K562 (cell line): ENCODE measurements around the gene ATXN1. TPM values are rescaled to one million over a fixed set of nuclear protein-coding genes. Genes with fewer than 3 reads are reported as not detected.

ENCODE experiments used
- ATAC-seq: fragments of 200-7000 bp; cut with Tn5 transposase; 3 replicates; pipeline ENCODE4 v1.9.1; 2020; ENCODE audit warnings: moderate library complexity
- BruUV-seq: library from RNA; stranded (reverse); fragments of 400-500 nt; replicated peaks from 2 replicates; lab custom pipeline; 2021; lab: Mats Ljungman, UMichigan
- CTCF ChIA-PET: fragments of 300-600 bp; formaldehyde crosslinking; extraction: SDS; loops from one replicate; lab custom pipeline; 2021; ENCODE audit warnings: low intra/inter-chr PET ratio; lab: Yijun Ruan, JAX
- POLR2A ChIA-PET: fragments of 300-600, 350-650 bp; sonication (Branson Sonifier 250); formaldehyde crosslinking; extraction: SDS; loops from one replicate; lab custom pipeline; 2021; ENCODE audit warnings: antibody characterized with exemption, inconsistent platforms; lab: Yijun Ruan, JAX
- DNase-seq, 4 experiments: peaks; one replicate each; pipeline versions ENCODE4 v3.0.0 to v3.0.0-alpha.2; 2011 to 2018; ENCODE audit warnings: low spot score in 3 of 4, mixed read lengths in 3 of 4; ENCODE audit errors: extremely low read depth in 1 of 4
- FAIRE-seq: peaks from 2 replicates; lab custom pipeline; 2011; peaks lifted over from hg19 to GRCh38; lab: Jason Lieb, UNC
- H2AFZ ChIP-seq: 2 replicates; pipeline ENCODE4 v1.6.0; 2011; ENCODE audit warnings: low read depth, low read length, control low read depth, inconsistent platforms
- H3K27ac ChIP-seq: fragments of 200-600 bp; 3 replicates; pipeline ENCODE4 v1.8.0; 2011; ENCODE audit warnings: low read depth, mild to moderate bottlenecking, control low read depth, inconsistent platforms, low read length, moderate library complexity, mixed read lengths; ENCODE audit errors: extremely low read depth
- H3K27me3 ChIP-seq, 2 experiments: fragments of 300-600 bp in 1 of 2; 2 replicates in 1 of 2; 3 replicates in 1 of 2; pipeline versions ENCODE4 v1.6.0 to v1.8.0; 2011; ENCODE audit warnings: inconsistent platforms in 2 of 2, low read length in 2 of 2, mild to moderate bottlenecking in 1 of 2, mixed read lengths in 1 of 2, moderate library complexity in 1 of 2; ENCODE audit not compliant: control insufficient read depth in 2 of 2, insufficient read depth in 2 of 2
- H3K36me3 ChIP-seq: fragments of 300-600 bp; 3 replicates; pipeline ENCODE4 v1.8.0; 2011; ENCODE audit warnings: mild to moderate bottlenecking, low read length, inconsistent platforms; ENCODE audit not compliant: control insufficient read depth, insufficient read depth
- H3K4me1 ChIP-seq, 2 experiments: fragments of 200-600 bp in 1 of 2; replicated peaks in 1 of 2; 2 replicates in 1 of 2; 3 replicates in 1 of 2; pipeline versions ENCODE4 v1.5.1 to v1.8.0; 2011; ENCODE audit warnings: inconsistent platforms in 2 of 2, low read length in 2 of 2, mild to moderate bottlenecking in 1 of 2, mixed read lengths in 1 of 2, moderate library complexity in 1 of 2; ENCODE audit not compliant: control insufficient read depth in 2 of 2, insufficient read depth in 2 of 2
- H3K4me2 ChIP-seq: 2 replicates; pipeline ENCODE4 v1.6.1; 2011; ENCODE audit warnings: low read length, control low read depth, inconsistent platforms, mixed read lengths; ENCODE audit not compliant: insufficient read depth
- H3K4me3 ChIP-seq: fragments of 200-600 bp; sonication (generic), shearing (Covaris generic); 2 replicates; pipeline ENCODE4 v1.5.1; 2016; ENCODE audit warnings: control low read depth, inconsistent platforms
- H3K79me2 ChIP-seq: fragments of 200-600 bp; 3 replicates; pipeline ENCODE4 v1.8.0; 2011; ENCODE audit warnings: low read length, inconsistent platforms; ENCODE audit not compliant: control insufficient read depth, insufficient read depth
- H3K9ac ChIP-seq, 2 experiments: 2 replicates each; pipeline versions ENCODE4 v1.6.0 to v1.6.1; 2011; ENCODE audit warnings: low read depth in 2 of 2, low read length in 2 of 2, control low read depth in 1 of 2, inconsistent platforms in 1 of 2, mild to moderate bottlenecking in 1 of 2, mixed read lengths in 1 of 2; ENCODE audit not compliant: insufficient read depth in 1 of 2
- H3K9me1 ChIP-seq: one replicate; pipeline ENCODE4 v1.6.0; 2011; ENCODE audit warnings: inconsistent platforms, mild to moderate bottlenecking, low read length, moderate library complexity; ENCODE audit not compliant: control insufficient read depth, insufficient read depth
- H3K9me3 ChIP-seq: replicated peaks from 2 replicates; pipeline ENCODE4 v1.5.1; 2011; ENCODE audit warnings: low read depth, low read length, inconsistent platforms; ENCODE audit not compliant: control insufficient read depth, insufficient read depth
- H4K20me1 ChIP-seq: replicated peaks from 2 replicates; pipeline ENCODE4 v1.6.1; 2011; ENCODE audit warnings: low read length, inconsistent platforms, mixed read lengths; ENCODE audit not compliant: control insufficient read depth, insufficient read depth
- ATF7 ChIP-seq: fragments of 450-650 bp; IDR thresholded peaks from 2 replicates; pipeline ENCODE4 v1.7.1; 2014; ENCODE audit warnings: mild to moderate bottlenecking, moderate library complexity
- CBFB ChIP-seq: sonication (generic); formaldehyde crosslinking; IDR thresholded peaks from 2 replicates; pipeline ENCODE4 v1.4.0; 2020; ENCODE audit warnings: mild to moderate bottlenecking, missing genetic modification reagents
- GATA2 ChIP-seq: sonication (generic); formaldehyde crosslinking; IDR thresholded peaks from 2 replicates; pipeline ENCODE4 v1.4.0; 2020; ENCODE audit warnings: mild to moderate bottlenecking, missing genetic modification reagents
- KDM5B ChIP-seq: fragments of 200-600 bp; sonication (generic); IDR thresholded peaks from 2 replicates; pipeline ENCODE4 v1.6.1; 2012; ENCODE audit warnings: low read depth, mild to moderate bottlenecking, moderate library complexity, low read length, control low read depth, inconsistent platforms; ENCODE audit not compliant: insufficient replicate concordance
- RNF219 ChIP-seq: fragments of 250-450 bp; sonication (Bioruptor Pico); IDR thresholded peaks from 2 replicates; pipeline ENCODE4 v1.5.0; 2022; ENCODE audit warnings: mild to moderate bottlenecking
- SRSF3 ChIP-seq: fragments of 200-400 bp; formaldehyde crosslinking; IDR thresholded peaks from 2 replicates; pipeline ENCODE4 v1.6.1; 2016; ENCODE audit warnings: mild to moderate bottlenecking, low read length, moderate library complexity; ENCODE audit not compliant: insufficient read depth
- ZC3H4 ChIP-seq: sonication (generic); formaldehyde crosslinking; IDR thresholded peaks from 2 replicates; pipeline ENCODE4 v1.9.0; 2021; ENCODE audit warnings: missing genetic modification reagents, borderline replicate concordance
- ZNF280A ChIP-seq: fragments of 450-650 bp; IDR thresholded peaks from 2 replicates; pipeline ENCODE4 v1.6.1; 2018; ENCODE audit warnings: mild to moderate bottlenecking, low read depth; ENCODE audit not compliant: partially characterized antibody
- ZNF77 ChIP-seq: fragments of 250-450 bp; sonication (Bioruptor Pico); IDR thresholded peaks from 2 replicates; pipeline ENCODE4 v1.5.0; 2020
- WGBS: fragments of 100-300 bp; shearing (Covaris generic); methylation state at CpG from one replicate; pipeline ENCODE4 v1.1.6; 2016; ENCODE audit warnings: low coverage, mixed read lengths; ENCODE audit not compliant: insufficient coverage; ENCODE audit errors: missing lambda C conversion rate; 5-methylcytosine and 5-hydroxymethylcytosine counted together
- in situ Hi-C: fragments of 300-500 bp; cut with MboI; formaldehyde crosslinking; loops from 4 replicates; pipeline ENCODE4 v1.15.0; 2018; ENCODE audit warnings: inconsistent platforms, mixed read lengths
- intact Hi-C: fragments of 100-400 bp; cut with micrococcal nuclease; formaldehyde crosslinking; loops from 2 replicates; pipeline ENCODE4 v1.14.2; 2022
- polyA plus RNA-seq, 8 experiments: library from polyadenylated mRNA; depleted of rRNA in 4 of 8; stranded (reverse) in 5 of 8; unstranded in 3 of 8; fragments of >200 nt; fragmentation: Nextera tagmentation in 2 of 8; fragmentation: Illumina TruSeq in 1 of 8; extraction: Ambion mirVana in 2 of 8; extraction: Trizol in 1 of 8; gene quantifications; 2 replicates each; pipeline versions ENCODE4 v1.2.1 to v1.2.3, GENCODE V29; 2011 to 2014; ENCODE audit warnings: inconsistent platforms in 1 of 8, missing spikeins in 1 of 8
- total RNA-seq, 7 experiments: library from RNA; depleted of rRNA in 6 of 7; stranded (reverse); fragments of >200 nt in 6 of 7; fragmentation: Illumina TruSeq in 2 of 7; extraction: Trizol in 2 of 7; gene quantifications; 2 replicates each; pipeline versions ENCODE4 v1.2.1 to v1.2.3, GENCODE V29; 2011 to 2021; ENCODE audit warnings: low replicate concordance in 1 of 7
- TF ChIP-seq, protein P1 (sequence below): sonication (generic); formaldehyde crosslinking; IDR thresholded peaks from 2 replicates; pipeline ENCODE4 v1.8.1; 2023; ENCODE audit warnings: missing genetic modification reagents, mild to moderate bottlenecking, borderline replicate concordance
- TF ChIP-seq, protein P2 (sequence below): fragments of 450-650 bp; IDR thresholded peaks from 2 replicates; pipeline ENCODE4 v1.6.1; 2014; ENCODE audit warnings: low read depth, mild to moderate bottlenecking, moderate library complexity, borderline replicate concordance

Gene ATXN1
- total and polyA plus RNA-seq, 9 of the 15 experiments (the other 6 are each of a cell fraction or from before 2014, with no cell fraction given), result under 0.01 to 1.2 (median 0.58) TPM

DNA sequence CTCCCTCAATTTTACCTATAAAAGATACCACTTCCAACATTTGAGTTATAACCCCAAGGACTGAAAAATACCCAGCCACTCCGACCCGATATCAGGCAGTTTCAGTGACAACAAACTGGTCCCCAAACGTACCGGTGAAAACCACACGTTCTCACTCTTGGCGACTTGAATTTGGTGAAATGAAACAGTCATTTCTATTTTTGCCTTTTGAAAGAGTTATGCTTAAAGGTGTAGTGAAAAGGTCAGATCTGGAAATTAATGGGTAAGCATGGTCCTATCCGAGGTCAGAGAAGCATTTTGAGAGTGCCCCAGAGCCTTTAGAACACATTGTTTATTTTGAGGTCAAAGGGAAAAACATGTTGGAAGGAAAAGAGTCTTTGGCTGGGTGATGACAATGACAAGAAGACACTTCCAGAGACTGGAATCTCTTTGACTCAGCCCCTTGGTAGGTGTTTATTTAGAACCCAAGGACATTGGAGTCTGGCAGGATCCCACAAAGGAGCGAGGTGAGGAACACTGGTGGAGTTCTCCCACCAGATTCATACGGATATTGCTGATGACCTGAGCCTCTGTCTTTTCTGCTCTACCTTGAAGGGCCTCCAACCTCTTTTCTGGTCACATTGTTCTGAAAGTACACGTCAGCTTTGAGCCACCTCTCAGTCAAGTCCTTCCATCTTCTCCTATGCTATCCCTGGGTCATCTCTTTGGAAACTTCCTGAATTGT is 287.9 kb downstream of the ATXN1 start:
- H3K9ac ChIP-seq, result no peak overlapping the region
- no peak overlapping the region for H3K4me2 ChIP-seq
- DNase-seq (no peak), ATAC-seq (no peak), FAIRE-seq (no peak)
- ChIA-PET CTCF (no interaction called here), POLR2A (no interaction called here)
- TF ChIP-seq RNF219 (CRISPR knock-in tag), result no peak
- no peak for TF ChIP-seq CBFB (CRISPR knock-in tag)
- TF ChIP-seq, protein P1, sequence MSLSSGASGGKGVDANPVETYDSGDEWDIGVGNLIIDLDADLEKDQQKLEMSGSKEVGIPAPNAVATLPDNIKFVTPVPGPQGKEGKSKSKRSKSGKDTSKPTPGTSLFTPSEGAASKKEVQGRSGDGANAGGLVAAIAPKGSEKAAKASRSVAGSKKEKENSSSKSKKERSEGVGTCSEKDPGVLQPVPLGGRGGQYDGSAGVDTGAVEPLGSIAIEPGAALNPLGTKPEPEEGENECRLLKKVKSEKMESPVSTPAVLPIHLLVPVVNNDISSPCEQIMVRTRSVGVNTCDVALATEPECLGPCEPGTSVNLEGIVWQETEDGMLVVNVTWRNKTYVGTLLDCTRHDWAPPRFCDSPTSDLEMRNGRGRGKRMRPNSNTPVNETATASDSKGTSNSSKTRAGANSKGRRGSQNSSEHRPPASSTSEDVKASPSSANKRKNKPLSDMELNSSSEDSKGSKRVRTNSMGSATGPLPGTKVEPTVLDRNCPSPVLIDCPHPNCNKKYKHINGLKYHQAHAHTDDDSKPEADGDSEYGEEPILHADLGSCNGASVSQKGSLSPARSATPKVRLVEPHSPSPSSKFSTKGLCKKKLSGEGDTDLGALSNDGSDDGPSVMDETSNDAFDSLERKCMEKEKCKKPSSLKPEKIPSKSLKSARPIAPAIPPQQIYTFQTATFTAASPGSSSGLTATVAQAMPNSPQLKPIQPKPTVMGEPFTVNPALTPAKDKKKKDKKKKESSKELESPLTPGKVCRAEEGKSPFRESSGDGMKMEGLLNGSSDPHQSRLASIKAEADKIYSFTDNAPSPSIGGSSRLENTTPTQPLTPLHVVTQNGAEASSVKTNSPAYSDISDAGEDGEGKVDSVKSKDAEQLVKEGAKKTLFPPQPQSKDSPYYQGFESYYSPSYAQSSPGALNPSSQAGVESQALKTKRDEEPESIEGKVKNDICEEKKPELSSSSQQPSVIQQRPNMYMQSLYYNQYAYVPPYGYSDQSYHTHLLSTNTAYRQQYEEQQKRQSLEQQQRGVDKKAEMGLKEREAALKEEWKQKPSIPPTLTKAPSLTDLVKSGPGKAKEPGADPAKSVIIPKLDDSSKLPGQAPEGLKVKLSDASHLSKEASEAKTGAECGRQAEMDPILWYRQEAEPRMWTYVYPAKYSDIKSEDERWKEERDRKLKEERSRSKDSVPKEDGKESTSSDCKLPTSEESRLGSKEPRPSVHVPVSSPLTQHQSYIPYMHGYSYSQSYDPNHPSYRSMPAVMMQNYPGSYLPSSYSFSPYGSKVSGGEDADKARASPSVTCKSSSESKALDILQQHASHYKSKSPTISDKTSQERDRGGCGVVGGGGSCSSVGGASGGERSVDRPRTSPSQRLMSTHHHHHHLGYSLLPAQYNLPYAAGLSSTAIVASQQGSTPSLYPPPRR (CRISPR knock-in tag), result no peak
- no peak for TF ChIP-seq ZNF77
- TF ChIP-seq SRSF3, result no peak
- no peak for TF ChIP-seq GATA2
- TF ChIP-seq KDM5B, result no peak
- TF ChIP-seq, protein P2, sequence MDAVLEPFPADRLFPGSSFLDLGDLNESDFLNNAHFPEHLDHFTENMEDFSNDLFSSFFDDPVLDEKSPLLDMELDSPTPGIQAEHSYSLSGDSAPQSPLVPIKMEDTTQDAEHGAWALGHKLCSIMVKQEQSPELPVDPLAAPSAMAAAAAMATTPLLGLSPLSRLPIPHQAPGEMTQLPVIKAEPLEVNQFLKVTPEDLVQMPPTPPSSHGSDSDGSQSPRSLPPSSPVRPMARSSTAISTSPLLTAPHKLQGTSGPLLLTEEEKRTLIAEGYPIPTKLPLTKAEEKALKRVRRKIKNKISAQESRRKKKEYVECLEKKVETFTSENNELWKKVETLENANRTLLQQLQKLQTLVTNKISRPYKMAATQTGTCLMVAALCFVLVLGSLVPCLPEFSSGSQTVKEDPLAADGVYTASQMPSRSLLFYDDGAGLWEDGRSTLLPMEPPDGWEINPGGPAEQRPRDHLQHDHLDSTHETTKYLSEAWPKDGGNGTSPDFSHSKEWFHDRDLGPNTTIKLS, result no peak
- TF ChIP-seq ZNF280A, result no peak
- TF ChIP-seq ATF7, result no peak
- no peak for TF ChIP-seq ZC3H4 (CRISPR knock-in tag)
- H3K27ac ChIP-seq, result no peak overlapping the region
- H3K79me2 ChIP-seq, result no peaks in the 10 kb centered on the region
- H3K36me3 ChIP-seq, result no peaks in the 10 kb centered on the region
- in situ Hi-C loops, result no loop called here
- no TSS peak for BruUV-seq
- H3K4me1 ChIP-seq, result no peaks in the 10 kb centered on the region
- intact Hi-C loops, result no loop called here
- WGBS, result under 1% methylated on average over 10 of the region's 10 CpGs
- H3K4me3 ChIP-seq, result no peak overlapping the region
- H2AFZ ChIP-seq, result no peak overlapping the region
- no peaks in the 10 kb centered on the region for H4K20me1 ChIP-seq
- H3K27me3 ChIP-seq, result peaks cover 0 to 4% of the 10 kb centered on the region in 2 experiments; a peak in 3 of 5 replicates
- no peaks in the 10 kb centered on the region for H3K9me1 ChIP-seq
- H3K9me3 ChIP-seq, result no peaks in the 10 kb centered on the region
